HepG2 (cell line): ENCODE results near the gene OTP. TPM values are rescaled to one million over a fixed set of nuclear protein-coding genes. Genes with fewer than 3 reads are reported as not detected.

Experiments
- FOXP1 ChIP-seq, 2 experiments: fragments of 450-650 bp in 1 of 2; IDR thresholded peaks; 2 replicates each; pipeline ENCODE4 v1.6.1; 2017 to 2018; ENCODE audit warnings: antibody characterized with exemption in 1 of 2
- MXD4 ChIP-seq: IDR thresholded peaks from 2 replicates; pipeline ENCODE4 v1.6.1; 2016; ENCODE audit warnings: mild to moderate bottlenecking, missing biosample characterization, missing genetic modification reagents
- RFXAP ChIP-seq: sonication (generic); formaldehyde crosslinking; IDR thresholded peaks from 2 replicates; pipeline ENCODE4 v1.4.0; 2020; ENCODE audit warnings: missing genetic modification reagents, borderline replicate concordance
- ZNF264 ChIP-seq: sonication (generic); formaldehyde crosslinking; IDR thresholded peaks from 2 replicates; pipeline ENCODE4 v1.4.0; 2020; ENCODE audit warnings: missing genetic modification reagents
- ZNF614 ChIP-seq: IDR thresholded peaks from 2 replicates; pipeline ENCODE4 v1.6.1; 2018; ENCODE audit warnings: missing biosample characterization, missing genetic modification reagents, inconsistent platforms, borderline replicate concordance
- polyA plus RNA-seq, 8 experiments: library from polyadenylated mRNA; depleted of rRNA in 3 of 8; stranded (reverse) in 7 of 8; unstranded in 1 of 8; fragments of >200 nt; fragmentation: Illumina TruSeq in 4 of 8; extraction: Trizol in 4 of 8; gene quantifications; 2 replicates each; pipeline versions ENCODE4 v1.2.1 to v1.2.3, GENCODE V29; 2011 to 2016; ENCODE audit warnings: low read depth in 4 of 8, missing spikeins in 1 of 8, mixed read lengths in 1 of 8; ENCODE audit not compliant: insufficient read depth in 1 of 8
- total RNA-seq, 5 experiments: library from RNA; depleted of rRNA; stranded (reverse); fragments of >200 nt; fragmentation: Illumina TruSeq; extraction: Trizol; gene quantifications; 2 replicates each; pipeline ENCODE4 v1.2.3, GENCODE V29; 2016; ENCODE audit warnings: low read depth in 1 of 5
- TF ChIP-seq, protein P1 (sequence below): sonication (generic); formaldehyde crosslinking; IDR thresholded peaks from 2 replicates; pipeline ENCODE4 v1.4.0; 2020; ENCODE audit warnings: mild to moderate bottlenecking, missing genetic modification reagents
- TF ChIP-seq, protein P2 (sequence below): fragments of 450-650 bp; IDR thresholded peaks from 2 replicates; pipeline ENCODE4 v1.6.1; 2016
- TF ChIP-seq, protein P3 (sequence below): sonication (generic); formaldehyde crosslinking; IDR thresholded peaks from one replicate; pipeline ENCODE4 v1.5.1; 2020; ENCODE audit warnings: mild to moderate bottlenecking, missing genetic modification reagents; ENCODE audit errors: not compliant biosample characterization
- TF ChIP-seq, protein P4 (sequence below), 2 experiments: fragments of 450-650 bp in 1 of 2; sonication (generic) in 1 of 2; formaldehyde crosslinking; IDR thresholded peaks; 2 replicates each; pipeline versions ENCODE4 v1.5.0 to v1.8.0; 2020 to 2022; ENCODE audit warnings: mild to moderate bottlenecking in 1 of 2, missing genetic modification reagents in 1 of 2

Gene OTP
- total and polyA plus RNA-seq, 2 of the 13 experiments (the other 11 are each of a cell fraction or from before 2014, with no cell fraction given), result not detected

DNA sequence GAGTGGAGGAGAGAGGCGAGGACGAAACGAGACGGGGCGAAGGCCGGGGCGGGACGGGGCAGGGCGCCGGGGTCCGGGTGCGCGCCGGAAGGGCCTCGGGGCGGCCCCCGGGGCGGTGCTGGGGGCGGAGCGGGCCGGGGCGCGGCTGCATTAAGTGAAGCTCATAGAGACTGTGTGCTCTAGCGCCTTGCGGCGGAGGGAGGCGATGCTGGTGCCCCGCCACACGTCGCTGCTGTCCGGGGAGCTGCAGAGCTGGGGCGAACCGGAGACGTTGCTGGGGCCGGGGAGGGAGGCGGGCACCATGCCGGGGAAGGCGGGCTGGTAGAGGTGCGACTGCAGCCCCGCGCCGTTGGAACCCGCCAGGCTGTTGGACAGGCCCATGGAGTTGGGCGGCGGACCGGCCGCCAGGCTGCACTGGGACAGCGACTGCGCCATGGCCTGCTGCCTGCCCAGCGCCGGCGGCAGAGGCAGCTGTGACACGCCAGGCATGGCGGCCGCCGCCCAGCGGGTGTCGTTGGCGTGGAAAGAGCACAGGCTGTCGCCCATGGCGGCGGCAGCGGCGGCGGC is 8.3 kb downstream of the OTP start (continued):
- TF ChIP-seq, protein P1, sequence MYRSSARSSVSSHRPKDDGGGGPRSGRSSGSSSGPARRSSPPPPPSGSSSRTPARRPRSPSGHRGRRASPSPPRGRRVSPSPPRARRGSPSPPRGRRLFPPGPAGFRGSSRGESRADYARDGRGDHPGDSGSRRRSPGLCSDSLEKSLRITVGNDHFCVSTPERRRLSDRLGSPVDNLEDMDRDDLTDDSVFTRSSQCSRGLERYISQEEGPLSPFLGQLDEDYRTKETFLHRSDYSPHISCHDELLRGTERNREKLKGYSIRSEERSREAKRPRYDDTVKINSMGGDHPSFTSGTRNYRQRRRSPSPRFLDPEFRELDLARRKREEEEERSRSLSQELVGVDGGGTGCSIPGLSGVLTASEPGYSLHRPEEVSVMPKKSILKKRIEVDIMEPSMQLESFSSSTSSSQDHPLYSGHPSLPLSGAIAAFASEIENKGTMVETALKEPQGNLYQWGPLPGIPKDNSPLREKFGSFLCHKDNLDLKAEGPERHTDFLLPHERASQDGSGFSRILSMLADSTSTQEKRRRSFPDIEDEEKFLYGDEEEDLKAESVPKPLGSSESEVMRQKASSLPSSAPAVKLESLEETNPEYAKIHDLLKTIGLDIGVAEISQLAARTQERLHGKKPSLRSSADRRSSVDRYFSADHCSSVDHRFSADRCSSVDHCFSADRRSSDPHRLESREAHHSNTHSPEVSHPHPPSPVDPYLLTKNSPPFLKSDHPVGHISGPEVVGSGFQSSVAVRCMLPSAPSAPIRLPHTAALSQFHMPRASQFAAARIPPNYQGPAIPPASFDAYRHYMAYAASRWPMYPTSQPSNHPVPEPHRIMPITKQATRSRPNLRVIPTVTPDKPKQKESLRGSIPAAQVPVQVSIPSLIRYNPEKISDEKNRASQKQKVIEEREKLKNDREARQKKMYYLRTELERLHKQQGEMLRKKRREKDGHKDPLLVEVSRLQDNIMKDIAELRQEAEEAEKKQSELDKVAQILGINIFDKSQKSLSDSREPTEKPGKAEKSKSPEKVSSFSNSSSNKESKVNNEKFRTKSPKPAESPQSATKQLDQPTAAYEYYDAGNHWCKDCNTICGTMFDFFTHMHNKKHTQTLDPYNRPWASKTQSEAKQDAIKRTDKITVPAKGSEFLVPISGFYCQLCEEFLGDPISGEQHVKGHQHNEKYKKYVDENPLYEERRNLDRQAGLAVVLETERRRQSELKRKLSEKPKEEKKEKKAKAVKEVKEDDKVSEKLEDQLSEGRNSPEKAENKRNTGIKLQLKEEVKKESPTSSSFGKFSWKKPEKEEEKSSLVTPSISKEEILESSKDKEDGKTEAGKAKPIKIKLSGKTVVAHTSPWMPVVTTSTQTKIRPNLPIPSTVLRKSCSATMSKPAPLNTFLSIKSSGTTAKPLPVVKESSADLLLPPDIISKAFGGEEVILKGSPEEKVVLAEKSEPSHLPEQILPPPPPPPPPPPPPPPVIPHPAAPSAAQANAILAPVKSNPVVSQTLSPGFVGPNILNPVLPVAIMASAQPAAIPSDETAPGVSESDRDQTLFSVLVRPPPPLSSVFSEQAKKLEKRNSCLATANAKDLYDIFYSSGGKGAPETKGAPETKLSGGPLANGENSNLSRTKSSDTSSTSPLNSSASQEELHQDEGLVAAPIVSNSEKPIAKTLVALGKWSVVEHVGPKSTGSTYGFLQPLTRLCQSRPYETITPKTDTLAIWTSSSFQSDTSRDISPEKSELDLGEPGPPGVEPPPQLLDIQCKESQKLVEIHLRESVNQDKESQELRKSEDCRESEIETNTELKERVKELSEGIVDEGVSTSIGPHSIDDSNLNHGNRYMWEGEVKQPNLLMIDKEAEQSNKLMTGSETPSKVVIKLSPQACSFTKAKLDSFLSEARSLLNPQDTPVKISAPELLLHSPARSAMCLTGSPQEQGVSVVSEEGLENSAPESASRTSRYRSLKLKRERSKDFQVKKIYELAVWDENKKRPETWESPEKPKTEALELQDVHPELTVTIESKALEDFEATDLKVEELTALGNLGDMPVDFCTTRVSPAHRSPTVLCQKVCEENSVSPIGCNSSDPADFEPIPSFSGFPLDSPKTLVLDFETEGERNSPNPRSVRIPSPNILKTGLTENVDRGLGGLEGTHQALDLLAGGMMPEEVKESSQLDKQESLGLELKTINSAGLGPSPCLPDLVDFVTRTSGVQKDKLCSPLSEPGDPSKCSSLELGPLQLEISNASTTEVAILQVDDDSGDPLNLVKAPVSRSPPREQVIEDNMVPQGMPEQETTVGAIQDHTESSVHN (CRISPR knock-in tag), result no peak
- TF ChIP-seq MXD4 (CRISPR knock-in tag) (no peak), FOXP1 (IDR thresholded peaks at IDR 0.05) (no peak), FOXP1 (CRISPR knock-in tag; IDR thresholded peaks at IDR 0.05) (no peak), ZNF614 (CRISPR knock-in tag) (no peak), ZNF264 (CRISPR knock-in tag) (no peak), RFXAP (CRISPR knock-in tag) (no peak)
- TF ChIP-seq, protein P2, sequence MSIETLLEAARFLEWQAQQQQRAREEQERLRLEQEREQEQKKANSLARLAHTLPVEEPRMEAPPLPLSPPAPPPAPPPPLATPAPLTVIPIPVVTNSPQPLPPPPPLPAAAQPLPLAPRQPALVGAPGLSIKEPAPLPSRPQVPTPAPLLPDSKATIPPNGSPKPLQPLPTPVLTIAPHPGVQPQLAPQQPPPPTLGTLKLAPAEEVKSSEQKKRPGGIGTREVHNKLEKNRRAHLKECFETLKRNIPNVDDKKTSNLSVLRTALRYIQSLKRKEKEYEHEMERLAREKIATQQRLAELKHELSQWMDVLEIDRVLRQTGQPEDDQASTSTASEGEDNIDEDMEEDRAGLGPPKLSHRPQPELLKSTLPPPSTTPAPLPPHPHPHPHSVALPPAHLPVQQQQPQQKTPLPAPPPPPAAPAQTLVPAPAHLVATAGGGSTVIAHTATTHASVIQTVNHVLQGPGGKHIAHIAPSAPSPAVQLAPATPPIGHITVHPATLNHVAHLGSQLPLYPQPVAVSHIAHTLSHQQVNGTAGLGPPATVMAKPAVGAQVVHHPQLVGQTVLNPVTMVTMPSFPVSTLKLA, result no peak
- TF ChIP-seq, protein P3, sequence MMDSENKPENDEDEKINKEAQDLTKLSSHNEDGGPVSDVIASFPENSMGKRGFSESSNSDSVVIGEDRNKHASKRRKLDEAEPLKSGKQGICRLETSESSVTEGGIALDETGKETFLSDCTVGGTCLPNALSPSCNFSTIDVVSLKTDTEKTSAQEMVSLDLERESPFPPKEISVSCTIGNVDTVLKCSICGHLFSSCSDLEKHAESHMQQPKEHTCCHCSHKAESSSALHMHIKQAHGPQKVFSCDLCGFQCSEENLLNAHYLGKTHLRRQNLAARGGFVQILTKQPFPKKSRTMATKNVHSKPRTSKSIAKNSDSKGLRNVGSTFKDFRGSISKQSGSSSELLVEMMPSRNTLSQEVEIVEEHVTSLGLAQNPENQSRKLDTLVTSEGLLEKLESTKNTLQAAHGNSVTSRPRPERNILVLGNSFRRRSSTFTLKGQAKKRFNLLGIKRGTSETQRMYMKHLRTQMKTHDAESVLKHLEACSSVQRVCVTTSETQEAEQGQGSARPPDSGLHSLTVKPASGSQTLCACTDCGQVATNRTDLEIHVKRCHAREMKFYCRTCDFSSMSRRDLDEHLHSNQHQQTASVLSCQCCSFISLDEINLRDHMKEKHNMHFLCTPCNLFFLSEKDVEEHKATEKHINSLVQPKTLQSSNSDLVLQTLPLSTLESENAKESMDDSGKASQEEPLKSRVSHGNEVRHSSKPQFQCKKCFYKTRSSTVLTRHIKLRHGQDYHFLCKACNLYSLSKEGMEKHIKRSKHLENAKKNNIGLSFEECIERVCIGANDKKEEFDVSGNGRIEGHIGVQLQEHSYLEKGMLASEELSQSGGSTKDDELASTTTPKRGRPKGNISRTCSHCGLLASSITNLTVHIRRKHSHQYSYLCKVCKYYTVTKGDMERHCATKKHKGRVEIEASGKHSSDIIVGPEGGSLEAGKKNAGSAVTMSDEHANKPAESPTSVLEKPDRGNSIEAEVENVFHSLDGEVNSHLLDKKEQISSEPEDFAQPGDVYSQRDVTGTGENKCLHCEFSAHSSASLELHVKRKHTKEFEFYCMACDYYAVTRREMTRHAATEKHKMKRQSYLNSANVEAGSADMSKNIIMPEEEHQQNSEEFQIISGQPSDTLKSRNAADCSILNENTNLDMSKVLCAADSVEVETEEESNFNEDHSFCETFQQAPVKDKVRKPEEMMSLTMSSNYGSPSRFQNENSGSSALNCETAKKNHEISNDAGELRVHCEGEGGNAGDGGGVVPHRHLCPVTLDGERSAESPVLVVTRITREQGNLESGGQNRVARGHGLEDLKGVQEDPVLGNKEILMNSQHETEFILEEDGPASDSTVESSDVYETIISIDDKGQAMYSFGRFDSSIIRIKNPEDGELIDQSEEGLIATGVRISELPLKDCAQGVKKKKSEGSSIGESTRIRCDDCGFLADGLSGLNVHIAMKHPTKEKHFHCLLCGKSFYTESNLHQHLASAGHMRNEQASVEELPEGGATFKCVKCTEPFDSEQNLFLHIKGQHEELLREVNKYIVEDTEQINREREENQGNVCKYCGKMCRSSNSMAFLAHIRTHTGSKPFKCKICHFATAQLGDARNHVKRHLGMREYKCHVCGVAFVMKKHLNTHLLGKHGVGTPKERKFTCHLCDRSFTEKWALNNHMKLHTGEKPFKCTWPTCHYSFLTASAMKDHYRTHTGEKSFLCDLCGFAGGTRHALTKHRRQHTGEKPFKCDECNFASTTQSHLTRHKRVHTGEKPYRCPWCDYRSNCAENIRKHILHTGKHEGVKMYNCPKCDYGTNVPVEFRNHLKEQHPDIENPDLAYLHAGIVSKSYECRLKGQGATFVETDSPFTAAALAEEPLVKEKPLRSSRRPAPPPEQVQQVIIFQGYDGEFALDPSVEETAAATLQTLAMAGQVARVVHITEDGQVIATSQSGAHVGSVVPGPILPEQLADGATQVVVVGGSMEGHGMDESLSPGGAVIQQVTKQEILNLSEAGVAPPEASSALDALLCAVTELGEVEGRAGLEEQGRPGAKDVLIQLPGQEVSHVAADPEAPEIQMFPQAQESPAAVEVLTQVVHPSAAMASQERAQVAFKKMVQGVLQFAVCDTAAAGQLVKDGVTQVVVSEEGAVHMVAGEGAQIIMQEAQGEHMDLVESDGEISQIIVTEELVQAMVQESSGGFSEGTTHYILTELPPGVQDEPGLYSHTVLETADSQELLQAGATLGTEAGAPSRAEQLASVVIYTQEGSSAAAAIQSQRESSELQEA (CRISPR knock-in tag), result no peak
- TF ChIP-seq, protein P4, sequence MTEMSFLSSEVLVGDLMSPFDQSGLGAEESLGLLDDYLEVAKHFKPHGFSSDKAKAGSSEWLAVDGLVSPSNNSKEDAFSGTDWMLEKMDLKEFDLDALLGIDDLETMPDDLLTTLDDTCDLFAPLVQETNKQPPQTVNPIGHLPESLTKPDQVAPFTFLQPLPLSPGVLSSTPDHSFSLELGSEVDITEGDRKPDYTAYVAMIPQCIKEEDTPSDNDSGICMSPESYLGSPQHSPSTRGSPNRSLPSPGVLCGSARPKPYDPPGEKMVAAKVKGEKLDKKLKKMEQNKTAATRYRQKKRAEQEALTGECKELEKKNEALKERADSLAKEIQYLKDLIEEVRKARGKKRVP (CRISPR knock-in tag; IDR thresholded peaks at IDR 0.05), result no peak
